ENCODE results near the gene ADGRL2.

DNA sequence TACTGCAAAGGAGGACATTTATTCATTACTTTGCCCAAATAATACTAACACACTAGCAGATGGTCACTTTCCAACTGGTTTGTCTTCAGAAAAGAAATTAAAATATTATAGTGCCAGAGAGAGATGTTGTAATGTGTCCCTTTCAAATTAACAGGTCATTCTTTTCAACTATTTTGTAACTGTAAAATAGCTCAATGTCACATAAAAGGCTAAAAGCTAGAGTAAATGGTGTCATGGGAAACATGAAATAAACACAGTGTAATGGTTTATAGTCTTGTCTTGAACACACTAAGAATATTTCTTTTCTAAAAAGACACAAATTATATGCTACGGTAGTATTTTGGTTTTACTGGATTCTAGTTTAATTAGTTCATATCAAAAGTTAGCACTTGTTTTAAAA, 77.8 kb downstream of the ADGRL2 start:
- TF ChIP-seq, protein P1, sequence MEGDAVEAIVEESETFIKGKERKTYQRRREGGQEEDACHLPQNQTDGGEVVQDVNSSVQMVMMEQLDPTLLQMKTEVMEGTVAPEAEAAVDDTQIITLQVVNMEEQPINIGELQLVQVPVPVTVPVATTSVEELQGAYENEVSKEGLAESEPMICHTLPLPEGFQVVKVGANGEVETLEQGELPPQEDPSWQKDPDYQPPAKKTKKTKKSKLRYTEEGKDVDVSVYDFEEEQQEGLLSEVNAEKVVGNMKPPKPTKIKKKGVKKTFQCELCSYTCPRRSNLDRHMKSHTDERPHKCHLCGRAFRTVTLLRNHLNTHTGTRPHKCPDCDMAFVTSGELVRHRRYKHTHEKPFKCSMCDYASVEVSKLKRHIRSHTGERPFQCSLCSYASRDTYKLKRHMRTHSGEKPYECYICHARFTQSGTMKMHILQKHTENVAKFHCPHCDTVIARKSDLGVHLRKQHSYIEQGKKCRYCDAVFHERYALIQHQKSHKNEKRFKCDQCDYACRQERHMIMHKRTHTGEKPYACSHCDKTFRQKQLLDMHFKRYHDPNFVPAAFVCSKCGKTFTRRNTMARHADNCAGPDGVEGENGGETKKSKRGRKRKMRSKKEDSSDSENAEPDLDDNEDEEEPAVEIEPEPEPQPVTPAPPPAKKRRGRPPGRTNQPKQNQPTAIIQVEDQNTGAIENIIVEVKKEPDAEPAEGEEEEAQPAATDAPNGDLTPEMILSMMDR (IDR thresholded peaks at IDR 0.05; ENCODE audit: borderline replicate concordance, extremely low read depth, low read length, poor library complexity, severe bottlenecking): no peak
- TF ChIP-seq EZH2 (IDR thresholded peaks at IDR 0.05; ENCODE audit: borderline replicate concordance, low read depth, low read length, severe bottlenecking): no peak

All from DND-41 (cell line).